HG02588 (cell line): ENCODE results near the gene HOMEZ.

ENCODE experiments used
- ATAC-seq: cut with Tn5 transposase; IDR thresholded peaks from one replicate; pipeline ENCODE4 v1.9.1; 2021; ENCODE audit warnings: mild to moderate bottlenecking, moderate library complexity; ENCODE audit not compliant: unreplicated experiment

The HOMEZ gene

GRCh38 chr14:23307687-23308644 is 22.0 kb upstream of the HOMEZ start:
- ATAC-seq = no peak

DNA sequence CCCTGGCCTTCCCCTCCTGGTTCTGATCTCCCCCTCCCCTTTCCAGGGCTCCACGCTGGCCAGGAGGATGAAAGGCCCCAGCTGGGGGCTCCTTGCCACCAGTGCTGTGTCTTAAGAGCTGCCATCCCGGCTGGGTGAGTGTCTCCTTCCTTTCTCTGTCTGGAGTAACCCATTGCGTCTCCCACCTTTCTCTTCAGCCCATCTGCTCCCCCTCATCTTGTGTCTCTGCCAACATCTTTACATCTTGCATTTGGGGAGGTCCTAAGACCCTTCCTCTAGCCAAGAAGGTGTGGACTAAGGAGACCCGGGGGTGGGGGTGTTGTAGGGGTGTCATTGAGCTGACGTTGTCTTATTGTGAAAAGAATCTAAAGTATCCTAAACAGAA is 21.2 kb upstream of the HOMEZ start:
- ATAC-seq = no peak

GRCh38 chr14:23306412-23307145 is 20.6 kb upstream of the HOMEZ start, which contains the start of gene BCL2L2:
BCL2L2 (plus strand) TSS chr14:23306833; CDS start chr14:23307768, 935 bp downstream.
- ATAC-seq = no peak

DNA sequence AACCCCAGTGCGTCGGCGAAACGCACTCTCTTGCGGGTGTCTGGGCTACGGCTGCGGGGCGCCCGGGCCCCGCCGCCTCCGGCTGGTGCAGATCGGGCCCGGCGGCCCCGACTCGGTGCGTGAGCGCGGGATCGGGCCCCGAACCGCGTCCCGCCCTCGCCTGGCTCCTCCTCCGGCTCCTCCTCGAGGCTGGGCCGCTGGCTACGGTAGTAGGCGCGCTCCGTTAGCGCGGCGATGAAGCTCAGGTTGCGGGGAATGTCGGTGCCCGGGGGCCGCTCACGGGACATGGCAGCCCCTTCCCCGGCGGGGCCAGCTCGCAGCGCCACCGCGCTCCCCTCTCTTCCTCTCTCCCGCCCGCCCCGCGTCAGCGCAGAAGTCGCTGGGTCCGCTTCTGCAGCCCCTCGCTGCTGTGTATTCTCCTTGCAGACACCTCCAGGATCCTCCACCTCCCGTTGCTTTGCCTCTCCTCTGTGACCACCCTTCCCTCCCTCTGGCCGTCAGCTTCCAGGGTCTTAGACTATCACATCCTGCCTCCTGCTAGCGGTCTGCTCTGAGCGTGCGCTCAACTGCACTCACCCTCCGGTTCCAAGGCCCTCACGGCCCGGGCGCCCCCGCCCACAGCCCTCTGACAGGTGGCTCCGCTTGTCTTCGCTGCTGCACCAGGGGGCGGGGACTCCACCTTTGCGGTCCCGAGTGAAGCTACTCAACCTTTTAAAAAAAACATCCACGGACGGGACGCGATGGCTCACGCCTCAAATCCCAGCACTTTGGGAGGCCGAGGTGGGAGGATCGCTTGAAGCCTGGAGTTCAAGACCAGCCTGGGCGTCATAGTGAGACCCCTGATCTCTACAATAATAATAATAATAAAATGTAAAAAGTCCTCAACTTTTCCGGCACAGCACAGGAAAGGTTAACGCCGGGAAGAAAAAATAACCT is 16.6 kb upstream of the HOMEZ start, which contains the start of gene PPP1R3E:
TSS of gene PPP1R3E (minus strand) at position 570 of the 936 bp plus-strand sequence. CDS start at position 287, 283 bp downstream.
- ATAC-seq = peak; percentile 30

GRCh38 chr14:23301969-23302289 is 16.0 kb upstream of the HOMEZ start:
- ATAC-seq = peak; percentile 10

- peak; percentile 75 for ATAC-seq
These were observed 15.5 kb upstream of the HOMEZ start for GRCh38 chr14:23301288-23301968.

DNA sequence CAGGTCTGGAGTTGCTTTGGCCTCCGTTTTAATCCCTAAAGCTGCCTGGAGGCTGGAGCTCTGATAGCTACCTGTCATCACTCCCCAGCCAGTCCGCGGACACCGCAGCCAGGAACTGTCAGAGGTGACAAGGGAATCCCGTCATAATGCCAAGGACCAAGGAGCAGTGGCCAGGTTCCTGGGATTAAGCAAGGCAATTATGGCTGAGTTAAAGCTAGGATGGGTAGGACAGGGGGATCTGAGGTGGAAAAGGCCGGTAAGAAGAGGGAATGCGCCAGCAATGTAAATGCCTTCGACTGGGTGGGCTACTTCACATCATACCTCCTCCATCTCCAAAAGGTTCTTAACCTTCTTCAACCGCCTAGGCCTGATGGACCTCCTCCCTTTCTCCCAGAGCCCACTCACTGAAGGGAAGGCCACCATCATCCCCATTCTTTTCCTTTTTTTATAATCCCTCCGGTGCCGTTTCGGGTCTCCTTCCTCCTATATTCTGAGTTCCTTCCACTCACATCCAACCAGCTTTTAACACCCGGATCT is 14.8 kb upstream of the HOMEZ start:
- ATAC-seq = no peak

DNA sequence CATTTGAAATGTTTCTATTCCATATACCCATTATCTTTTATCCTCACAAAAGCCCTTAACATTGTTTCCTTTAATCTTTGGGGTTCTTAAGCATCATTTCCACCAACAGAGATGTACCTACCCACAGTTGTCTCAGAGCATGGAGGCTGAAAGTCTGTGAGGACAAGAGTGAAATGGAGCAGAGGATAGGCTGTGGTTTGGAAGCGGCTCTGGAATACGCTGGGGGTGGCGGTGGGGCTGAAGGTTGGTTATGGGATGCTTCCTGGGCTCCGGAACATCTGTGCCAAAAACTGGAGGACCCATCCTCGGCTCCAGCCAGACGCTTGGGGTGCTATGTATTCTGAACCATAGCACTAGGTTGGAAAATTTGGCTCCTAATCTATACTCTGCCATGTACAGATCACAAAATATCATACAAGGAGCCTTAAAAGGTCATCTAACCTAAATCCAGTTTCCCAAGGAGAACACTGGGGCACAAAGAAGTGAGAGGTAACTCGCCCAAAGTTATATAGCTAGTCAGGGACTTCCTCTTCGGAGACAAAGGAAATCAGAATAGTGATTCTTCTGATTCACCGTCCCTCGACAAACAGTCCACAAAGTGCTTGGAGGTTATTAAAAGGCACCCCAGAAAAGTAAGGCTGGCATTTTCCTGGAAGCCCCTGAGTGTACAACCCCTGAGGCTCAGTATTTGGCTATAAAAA is 14.2 kb upstream of the HOMEZ start:
- no peak for ATAC-seq

DNA sequence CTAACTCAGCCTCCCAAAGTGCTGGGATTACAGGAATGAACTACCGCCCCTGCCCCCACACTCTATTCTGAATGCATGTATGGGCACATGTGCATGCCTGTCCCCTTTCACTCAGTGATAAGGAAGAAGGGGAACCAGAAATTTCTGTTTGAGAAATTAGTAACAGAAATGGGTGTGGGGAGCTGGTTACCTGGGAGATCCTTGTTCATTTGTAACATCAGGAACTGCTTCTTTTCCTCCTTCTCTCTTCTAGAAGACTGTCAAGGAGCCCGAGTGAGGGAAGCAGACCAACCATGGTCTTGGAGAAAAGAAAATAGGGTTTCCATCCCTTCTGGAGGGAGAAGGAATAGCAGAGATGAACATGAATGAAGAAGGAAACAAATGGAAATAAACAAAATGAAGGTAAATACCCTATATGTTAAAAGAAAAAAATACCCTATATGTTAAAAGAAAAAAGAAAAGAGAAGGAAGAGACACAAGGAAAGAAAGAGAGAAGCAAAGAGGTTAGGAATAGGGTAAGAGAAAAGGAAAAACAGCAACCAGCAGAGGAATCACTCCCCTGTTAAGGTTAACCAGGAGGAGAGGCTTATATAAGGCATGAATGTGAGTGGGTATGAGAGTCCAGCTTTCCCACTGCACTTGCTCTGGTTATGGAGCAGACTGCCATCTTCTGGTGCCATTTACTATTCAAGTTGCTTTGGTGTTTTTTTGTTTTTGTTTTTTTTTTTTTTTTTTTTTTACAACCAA is 13.5 kb upstream of the HOMEZ start:
- no peak for ATAC-seq

DNA sequence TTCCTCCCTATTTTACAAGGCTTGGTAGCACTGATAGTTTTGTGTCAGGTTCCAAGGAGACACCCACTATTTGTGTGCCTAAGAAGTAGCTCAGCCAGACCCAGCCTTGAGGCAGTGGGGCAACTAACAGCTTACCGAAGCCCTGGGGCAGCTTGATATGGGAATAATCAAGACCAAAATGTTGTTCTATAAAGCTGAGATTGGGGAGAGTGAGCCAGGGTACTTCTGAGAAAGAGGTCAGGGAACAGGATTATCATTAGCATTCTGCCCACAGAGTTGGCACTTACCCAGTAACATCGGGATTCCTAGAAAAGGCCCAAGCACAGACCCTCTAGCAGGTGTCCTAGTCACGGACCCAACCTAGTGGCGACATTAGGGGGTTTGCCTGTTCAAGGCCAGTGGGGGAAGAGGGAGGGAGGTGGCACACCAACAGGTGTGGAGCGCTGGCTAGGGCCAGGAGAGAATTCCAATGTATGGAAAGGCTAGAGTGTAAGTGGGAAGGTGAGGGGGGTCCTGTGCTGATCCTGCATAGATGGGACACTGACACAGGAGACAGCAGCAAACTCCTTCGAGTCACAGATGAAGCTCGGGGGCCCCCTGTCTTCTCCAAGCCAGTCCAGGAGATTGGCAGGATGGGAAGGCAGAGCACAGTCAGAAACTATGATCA is 11.8 kb upstream of the HOMEZ start:
- no peak for ATAC-seq

GRCh38 chr14:23297096-23297495 is 11.2 kb upstream of the HOMEZ start:
- no peak for ATAC-seq

DNA sequence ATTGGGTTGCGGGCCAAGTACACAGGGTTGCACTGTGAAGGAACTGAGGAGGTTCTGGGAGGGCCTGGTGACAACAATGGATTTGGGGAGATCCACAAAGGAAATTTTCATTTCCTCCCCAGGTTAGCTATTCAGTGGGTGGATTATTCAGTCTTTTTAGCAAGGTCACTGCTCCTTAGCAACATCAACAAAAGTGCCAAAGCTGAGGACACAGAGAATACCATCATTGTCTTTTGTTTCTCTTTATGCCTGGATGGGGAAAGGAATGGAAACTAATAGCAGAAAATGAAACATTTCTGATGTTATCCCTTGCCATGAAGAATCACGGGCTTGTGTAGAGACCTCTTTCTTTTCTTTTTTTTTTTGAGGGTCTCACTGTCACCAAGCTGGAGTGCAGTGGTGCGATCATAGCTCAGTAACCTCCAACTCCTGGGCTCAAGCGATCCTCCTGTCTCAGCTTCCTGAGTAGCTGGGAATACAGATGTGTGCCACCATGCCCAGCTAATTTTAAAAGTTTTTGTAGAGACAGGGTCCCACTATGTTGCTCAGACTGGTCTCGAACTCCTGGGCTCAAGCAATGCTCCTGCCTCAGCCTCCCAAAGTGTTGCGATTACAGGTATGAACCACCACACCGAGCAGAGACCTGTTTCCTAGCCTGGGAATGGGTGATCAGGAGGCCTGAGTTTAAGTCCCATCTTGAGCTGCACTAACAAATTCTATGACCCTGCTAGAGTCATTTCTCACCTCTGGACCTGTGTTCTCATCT is 10.3 kb upstream of the HOMEZ start:
- ATAC-seq = no peak

DNA sequence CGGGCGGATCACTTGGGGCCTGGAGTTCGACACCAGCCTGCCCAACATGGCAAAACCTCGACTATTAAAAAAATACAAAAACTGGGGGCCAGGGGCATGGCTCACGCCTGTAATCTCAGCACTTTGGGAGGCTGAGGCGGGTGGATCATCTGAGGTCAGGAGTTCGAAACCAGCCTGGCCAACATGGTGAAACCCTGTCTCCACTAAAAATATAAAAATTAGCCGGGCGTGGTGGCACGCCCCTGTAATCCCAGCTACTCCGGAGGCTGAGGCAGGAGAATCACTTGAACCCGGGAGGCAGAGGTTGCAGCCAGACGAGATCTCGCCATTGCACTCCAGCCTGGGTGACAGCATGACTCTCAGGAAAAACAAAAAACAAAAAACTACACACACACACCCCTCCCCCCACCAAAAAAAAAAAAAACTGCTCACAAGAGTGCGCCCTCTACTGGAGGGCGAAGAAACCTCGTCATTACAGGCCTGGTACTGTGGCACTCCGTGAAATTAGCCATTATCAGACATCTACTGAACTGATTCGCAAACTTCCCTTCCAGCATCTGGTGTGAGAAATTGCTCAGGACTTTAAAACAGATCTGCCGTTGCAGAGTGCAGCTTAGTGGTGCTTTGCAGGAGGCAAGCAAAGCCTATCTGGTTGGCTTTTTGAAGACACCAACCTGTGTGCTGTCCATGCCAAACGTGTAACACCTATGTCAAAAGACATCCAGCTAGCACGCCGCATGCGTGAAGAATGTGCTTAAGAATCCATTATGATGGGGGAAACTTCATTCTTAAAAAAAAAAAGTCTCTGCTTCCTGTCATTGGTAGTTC is 9.0 kb upstream of the HOMEZ start:
- no peak for ATAC-seq

- ATAC-seq = no peak
These were observed 1.1 kb upstream of the HOMEZ start for GRCh38 chr14:23286902-23287479.

- ATAC-seq = peak; percentile 28
These were observed 357 bp downstream of the HOMEZ start for GRCh38 chr14:23285530-23286019.
